ENCODE data around the gene MRTFA.

- TF ChIP-seq RFX5 (IDR thresholded peaks at IDR 0.05): no peak
- TF ChIP-seq MAX (IDR thresholded peaks at IDR 0.05): no peak
These were observed 559 bp downstream of the MRTFA start for GRCh38 chr22:40635940-40636379.

Measured in A549 (cell line).